Measurements from ENCODE around the gene SPINK9. TPM values are rescaled to one million over a fixed set of nuclear protein-coding genes. Genes with fewer than 3 reads are reported as not detected.

Gene SPINK9
- total RNA-seq, 1 donor from 2014 or later: not detected

- no peak overlapping the region for H3K4me3 ChIP-seq (ENCODE audit: low read depth, low read length)
- DNase-seq (ENCODE audit: low read depth): no peak
- TF ChIP-seq, protein P1, sequence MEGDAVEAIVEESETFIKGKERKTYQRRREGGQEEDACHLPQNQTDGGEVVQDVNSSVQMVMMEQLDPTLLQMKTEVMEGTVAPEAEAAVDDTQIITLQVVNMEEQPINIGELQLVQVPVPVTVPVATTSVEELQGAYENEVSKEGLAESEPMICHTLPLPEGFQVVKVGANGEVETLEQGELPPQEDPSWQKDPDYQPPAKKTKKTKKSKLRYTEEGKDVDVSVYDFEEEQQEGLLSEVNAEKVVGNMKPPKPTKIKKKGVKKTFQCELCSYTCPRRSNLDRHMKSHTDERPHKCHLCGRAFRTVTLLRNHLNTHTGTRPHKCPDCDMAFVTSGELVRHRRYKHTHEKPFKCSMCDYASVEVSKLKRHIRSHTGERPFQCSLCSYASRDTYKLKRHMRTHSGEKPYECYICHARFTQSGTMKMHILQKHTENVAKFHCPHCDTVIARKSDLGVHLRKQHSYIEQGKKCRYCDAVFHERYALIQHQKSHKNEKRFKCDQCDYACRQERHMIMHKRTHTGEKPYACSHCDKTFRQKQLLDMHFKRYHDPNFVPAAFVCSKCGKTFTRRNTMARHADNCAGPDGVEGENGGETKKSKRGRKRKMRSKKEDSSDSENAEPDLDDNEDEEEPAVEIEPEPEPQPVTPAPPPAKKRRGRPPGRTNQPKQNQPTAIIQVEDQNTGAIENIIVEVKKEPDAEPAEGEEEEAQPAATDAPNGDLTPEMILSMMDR (conservative IDR thresholded peaks at IDR 0.05; ENCODE audit: low read depth, low read length): no peak
Measured at GRCh38 chr5:148342371-148343045, 7.1 kb downstream of the SPINK9 start.

GRCh38 chr5:148343046-148343407, 7.7 kb downstream of the SPINK9 start:
- no peak for DNase-seq (ENCODE audit: low read depth)
- no peak overlapping the region for H3K4me3 ChIP-seq (ENCODE audit: low read depth, low read length)
- TF ChIP-seq, protein P1 (conservative IDR thresholded peaks at IDR 0.05; ENCODE audit: low read depth, low read length): no peak

GRCh38 chr5:148343603-148344487, 8.5 kb downstream of the SPINK9 start:
- no peak overlapping the region for H3K4me3 ChIP-seq (ENCODE audit: low read depth, low read length)
- DNase-seq (ENCODE audit: low read depth): no peak
- TF ChIP-seq, protein P1 (conservative IDR thresholded peaks at IDR 0.05; ENCODE audit: low read depth, low read length): no peak

GRCh38 chr5:148347706-148348105, 12.3 kb downstream of the SPINK9 start:
- no peak overlapping the region for H3K4me3 ChIP-seq (ENCODE audit: low read depth, low read length)
- DNase-seq (ENCODE audit: low read depth): no peak
- TF ChIP-seq, protein P1 (conservative IDR thresholded peaks at IDR 0.05; ENCODE audit: low read depth, low read length): no peak

DNA sequence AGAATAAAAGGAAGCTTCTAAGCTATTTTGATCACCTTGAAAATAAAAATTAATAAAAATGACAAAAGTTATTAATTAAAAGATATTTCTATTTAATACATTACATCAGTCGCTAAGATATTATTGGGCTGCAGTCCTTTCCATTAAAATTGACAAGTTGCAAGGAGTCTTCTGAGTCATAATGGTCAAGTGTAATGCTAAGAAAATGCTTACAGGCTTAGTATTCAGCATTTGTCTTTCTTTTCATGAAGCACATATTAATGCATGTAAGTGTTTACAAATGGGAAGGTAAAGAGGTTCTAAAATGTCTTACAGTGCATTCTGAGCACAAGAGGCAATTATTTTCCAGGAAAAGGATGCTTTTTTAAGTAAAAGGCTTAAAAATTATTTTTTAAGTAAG, 17.3 kb downstream of the SPINK9 start:
- H3K4me3 ChIP-seq (ENCODE audit: low read depth, low read length): no peak overlapping the region
- TF ChIP-seq, protein P1 (conservative IDR thresholded peaks at IDR 0.05; ENCODE audit: low read depth, low read length): no peak
- DNase-seq (ENCODE audit: low read depth): no peak

DNA sequence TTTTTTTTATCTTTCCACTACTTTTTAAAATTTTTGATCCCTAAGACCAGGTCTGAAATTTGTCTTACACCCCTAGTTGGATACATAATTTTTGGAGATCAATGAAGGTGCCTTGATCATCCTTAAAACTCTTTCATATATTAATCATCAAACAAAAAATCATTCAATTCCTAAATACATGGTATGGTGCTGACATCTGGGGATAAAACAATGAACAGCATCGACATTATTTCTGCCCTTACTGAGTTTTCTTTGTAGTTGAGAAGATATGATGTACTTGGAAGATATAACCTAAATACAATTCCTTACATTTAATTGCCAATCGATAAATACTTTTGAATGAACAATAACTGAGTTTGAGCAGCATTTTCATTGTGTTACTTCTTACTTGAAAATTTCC, 18.3 kb downstream of the SPINK9 start:
- DNase-seq (ENCODE audit: low read depth): no peak
- TF ChIP-seq, protein P1 (conservative IDR thresholded peaks at IDR 0.05; ENCODE audit: low read depth, low read length): no peak
- H3K4me3 ChIP-seq (ENCODE audit: low read depth, low read length): no peak overlapping the region

Measured in epithelial cell of proximal tubule (primary cell).